Hematopoietic multipotent progenitor cell (in vitro differentiated cells): ENCODE data around the gene ZSWIM6. TPM values are rescaled to one million over a fixed set of nuclear protein-coding genes. Genes with fewer than 3 reads are reported as not detected.

Experiments
- DNase-seq, 3 donors: peaks; one replicate each; pipeline ENCODE4 v3.0.0-alpha.2; 2011 to 2015; ENCODE audit warnings: low read depth in 2 of 3, low spot score in 2 of 3
- total RNA-seq: library from RNA; depleted of rRNA; stranded (reverse); fragments of >200 nt; gene quantifications from one replicate; pipeline ENCODE4 v1.2.3, GENCODE V29; 2012

Gene ZSWIM6
- total RNA-seq, 1 donor, result 7.3 TPM

DNA sequence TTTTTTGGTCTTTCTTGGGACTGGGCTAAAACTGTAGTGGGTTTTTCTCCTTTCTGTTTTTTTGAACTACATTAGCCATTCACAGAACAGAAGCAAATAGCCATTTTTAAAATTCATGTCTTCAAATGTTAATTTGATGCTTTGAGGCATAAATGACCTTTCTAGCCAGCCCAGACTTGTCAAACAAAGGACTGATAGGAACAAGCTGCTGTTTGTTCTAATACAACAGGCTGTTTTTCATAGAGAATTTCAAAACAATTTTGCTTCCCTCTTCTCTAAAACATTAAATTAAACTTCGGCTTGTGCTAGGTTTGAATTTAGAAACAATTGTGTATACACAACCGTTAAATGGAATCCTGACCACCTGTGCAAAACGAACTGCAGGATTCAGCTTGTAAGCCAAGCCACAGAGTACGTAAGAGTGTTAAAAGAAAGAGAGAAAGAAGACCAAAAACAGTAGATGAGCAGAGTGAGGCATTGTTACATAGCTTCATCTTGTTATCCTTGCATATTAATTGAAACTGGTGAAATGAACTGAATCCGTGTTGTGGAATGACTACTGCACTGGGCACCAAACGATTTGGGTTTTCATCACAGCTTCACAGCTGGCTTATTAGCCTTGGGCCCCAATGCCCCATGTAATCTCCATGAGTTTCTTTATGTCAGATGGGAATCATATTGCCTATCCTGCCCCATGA is 100.0 kb downstream of the ZSWIM6 start:
- no peak for DNase-seq

DNA sequence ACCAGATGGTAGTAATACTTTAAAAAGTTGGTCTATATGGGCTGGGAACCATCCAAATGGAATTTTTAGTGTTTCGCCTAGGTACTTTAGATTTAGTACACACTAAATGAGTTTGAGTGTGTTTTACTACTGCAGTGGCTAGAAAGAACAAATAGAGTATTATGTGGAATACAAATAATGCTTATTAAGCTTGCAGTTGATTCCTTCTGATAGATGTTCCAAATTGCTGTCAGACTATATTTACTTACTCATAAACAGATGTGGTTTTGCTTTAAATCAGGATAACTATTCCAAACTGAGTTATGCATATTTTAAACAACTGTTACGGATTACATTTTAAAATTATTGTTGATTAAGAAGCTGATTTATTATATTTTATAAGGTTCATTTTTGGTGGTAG is 103.3 kb downstream of the ZSWIM6 start:
- no peak for DNase-seq

DNA sequence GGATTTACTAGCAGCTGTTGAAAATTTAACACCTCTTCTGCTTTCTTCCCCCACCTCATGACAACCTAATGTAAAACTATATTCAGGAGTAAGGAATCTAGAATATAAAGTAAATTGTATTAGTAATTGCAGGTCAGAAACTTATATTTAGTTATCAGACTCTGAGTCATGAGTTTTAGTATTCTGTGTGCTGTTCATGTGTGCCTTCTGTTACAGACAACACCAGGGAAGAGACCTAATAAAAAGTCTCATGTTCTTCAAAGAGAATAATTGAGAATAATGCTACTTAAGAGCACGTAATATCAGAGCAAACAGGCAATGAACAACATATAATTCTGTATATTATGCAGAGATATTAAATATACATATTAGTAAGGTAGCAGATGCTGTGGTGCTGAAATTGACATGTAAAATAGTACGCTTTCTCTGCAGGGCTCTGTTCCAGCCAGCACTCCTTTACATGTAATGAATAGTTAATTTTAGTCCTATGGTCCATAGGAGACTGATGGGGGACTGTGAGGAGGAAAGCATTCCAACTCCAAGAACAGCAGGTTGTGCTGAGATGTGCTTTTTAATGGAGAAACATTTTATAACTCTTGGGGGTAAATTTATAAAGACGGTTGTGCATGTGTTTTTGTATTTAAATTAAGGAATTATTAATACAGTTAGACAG is 106.4 kb downstream of the ZSWIM6 start:
- no peak for DNase-seq

DNA sequence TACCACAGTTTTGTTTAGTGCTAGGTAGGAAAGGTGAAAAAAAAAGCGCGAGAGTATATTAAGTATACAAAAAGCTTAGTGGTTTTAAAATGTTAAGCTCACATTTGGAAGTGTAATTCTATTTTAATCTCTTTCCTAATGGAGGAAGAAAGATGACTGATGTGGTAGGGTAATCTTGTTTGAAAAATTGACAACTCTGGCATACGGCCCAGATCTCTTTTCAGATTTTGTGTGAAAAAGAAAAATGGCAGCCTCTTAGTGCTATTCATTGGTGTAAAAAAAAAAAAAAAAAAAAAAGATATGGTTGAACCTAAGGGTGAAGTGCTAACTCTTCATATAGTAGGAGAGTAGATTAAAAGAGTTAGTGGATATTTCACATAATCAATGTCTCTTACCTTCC is 108.0 kb downstream of the ZSWIM6 start:
- no peak for DNase-seq

DNA sequence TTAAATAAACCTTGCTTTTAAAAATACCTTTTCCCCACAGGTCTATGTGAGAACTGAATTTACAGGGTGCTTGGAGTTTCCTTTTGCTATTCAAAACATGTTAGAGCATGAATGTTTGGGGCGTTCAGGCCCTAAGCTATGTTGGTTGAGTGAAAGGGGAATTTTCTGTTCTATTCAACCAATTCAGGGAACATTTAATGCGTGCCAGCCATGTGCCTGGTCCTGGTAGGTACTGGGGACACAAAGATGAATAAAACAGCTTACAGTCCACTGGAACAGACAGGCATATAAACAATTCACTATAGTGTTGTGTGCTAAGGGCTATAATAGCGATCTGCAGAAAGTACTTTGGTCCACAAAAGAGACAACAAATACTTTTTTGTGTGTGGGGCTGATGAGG is 108.5 kb downstream of the ZSWIM6 start:
- DNase-seq, result no peak

DNA sequence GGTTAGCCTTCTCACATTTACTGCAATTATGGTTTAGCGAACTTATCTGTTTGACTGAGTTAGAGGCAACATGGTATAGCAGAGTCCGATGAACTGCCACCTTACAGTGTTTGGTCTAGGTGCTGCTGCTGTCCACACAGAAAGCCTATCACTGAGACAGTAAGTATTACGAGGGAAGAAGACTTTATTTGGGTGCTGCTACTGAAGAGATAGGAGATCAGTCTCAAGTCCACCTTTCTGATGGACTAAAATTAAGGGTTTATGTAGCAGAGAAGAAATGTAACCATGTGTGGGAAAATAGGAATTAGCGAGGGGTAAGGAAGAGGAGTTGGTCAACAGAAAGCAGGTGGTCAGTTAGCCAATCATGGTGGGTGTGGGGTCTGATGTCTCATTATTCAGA is 109.7 kb downstream of the ZSWIM6 start:
- DNase-seq, result no peak

DNA sequence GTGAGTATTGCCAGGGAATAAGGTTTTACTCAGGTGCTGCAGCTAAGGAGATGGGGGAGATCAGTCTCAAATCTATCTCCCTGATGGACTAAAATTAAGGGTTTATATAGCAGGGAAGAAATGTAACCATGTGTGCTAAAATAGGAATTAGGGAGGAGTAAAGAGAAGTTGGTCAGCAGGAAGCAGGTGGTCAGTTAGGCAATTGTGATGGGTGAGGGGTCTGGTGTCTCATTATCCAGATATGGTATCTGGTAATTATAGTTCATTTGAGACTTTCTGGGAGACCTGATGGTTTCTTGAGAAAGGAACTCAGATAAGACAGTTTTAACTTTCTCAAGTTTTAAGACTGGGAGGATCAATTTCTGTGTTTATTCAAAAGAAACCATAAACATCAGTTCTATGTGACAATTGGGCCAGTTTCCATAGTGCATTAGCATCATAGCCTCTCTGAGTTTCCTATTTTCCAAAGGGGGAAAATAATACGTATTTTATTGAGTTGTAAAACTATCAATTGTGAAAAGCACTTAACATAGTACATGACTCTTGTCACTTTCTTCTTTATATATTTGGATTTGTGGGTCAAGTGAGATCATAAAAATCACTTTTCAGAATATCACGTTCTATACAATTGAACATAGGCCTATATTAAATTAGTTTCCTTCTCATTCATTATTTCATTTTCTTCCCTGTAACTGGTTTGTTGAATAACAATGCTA is 115.9 kb downstream of the ZSWIM6 start:
- no peak for DNase-seq

DNA sequence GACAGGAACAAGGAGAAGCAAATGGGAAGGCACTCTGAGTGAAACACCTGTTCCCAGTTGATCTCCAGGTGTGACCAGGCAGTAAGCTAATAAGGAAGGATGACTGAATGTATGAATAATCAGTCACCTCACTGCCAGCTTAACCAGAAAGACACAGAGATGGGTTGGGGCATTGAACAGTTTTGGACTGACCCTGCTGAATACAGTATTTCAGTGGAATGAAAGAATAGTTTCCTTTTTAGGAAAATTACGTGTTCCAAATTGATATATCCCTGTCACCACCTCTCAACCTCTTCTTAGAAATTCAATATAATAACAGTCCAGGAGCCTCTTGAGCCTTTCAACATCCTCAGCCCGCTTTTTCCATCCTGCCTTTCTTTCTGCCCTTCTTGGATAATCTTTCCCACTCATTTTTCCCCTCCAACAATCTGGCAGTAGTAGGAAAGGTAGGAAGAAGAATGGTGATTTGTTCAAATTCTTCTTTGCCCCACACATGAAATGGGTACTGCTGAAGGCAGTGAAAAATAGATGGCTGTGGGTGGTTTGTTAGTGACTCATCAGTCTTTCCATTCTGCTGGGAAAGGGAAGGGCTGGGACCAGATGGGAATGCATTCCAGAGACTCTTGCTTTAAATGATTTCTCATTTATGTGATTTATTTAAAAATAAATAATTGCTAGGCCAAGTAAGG is 117.9 kb downstream of the ZSWIM6 start:
- no peak for DNase-seq

DNA sequence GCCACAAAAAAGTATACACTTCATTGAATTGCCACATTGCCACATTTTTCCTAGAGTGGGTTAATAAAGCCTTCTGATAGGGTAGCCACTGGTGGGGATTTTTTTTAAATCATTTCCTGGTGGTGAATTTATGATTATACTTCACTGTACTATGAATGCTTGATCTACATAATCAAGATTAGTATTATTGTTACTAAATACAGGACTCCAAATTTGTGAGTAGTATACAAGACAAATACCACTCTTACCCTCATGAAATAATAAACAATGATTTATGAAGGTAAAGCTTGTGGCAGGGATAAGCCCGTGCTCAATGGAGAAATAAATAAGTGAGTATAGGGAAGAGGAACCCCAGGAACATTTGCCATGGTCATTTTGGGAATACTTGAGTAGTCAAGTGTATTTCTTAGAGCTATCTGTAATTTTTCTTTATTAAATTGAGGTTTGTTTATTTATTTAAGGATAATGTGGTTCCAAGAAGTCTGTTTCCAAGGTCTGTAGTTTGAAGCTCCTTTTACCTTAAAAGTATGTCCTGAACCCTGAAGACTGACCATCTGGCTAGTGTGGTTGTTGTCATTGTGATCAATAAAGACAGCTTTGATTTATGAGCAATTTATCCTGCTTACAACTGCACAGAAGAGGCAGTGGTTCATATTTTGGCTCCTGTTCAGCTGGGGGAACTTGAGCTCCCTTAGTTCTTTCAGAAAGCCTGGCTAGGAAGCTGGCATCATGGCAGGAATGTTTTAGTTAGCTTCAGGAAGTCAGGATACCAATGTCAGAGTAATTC is 118.6 kb downstream of the ZSWIM6 start:
- no peak for DNase-seq

DNA sequence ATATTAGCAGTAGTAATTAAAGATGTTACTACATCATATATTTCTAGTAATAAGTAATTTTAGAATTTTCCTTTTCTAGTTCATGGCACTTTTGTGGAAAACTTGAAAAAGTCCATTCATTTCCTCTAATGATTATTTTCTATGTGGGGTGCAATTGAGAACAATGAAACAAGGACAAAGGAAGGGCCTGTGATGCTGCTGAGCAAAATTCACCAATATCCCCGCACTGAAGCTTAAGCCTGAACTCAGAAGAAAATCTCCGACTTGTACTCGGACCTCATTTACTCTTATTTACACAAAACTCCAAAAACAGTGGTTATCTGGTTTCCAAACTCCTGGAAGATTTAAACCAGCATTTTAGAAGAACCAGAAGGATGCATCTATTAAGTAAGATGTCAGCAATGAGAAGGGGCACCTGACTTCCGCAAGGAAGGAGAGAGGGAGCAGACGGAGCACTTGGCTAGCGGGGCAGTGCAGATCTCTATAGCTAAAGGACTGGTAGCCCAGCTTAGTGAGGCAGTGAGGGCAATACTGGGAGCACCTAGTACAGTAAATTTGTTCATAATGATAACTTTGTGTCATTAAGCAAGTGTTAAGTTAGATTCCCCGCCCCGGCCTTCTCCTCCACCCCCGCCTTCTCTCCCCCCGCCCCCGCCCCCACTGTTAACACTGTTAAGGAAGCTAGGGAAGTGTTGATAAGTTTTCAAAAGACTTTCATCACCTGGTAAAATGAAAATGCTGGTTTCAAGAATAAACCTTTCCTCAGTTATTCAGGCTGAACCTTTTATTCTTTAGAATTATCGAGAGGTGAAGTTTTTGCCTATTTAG is 123.3 kb downstream of the ZSWIM6 start:
- DNase-seq, result no peak

DNA sequence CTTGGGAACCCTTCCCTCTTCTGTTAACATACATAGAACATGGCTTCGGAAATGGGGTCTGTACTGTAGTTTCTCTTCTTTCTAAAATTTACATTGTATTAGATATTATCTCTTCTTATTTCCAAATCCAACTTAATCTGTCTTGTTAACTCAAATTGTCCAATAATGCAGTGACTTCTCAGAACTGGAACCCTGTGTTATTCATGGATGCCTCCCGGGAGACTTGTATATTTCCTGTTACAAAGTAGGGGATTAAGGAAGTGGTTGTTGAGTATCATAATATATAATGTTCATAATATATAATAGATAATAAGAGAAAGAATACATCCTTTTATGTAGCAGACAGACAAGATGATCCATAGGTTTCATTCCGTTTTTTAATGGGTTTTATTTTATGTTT is 128.4 kb downstream of the ZSWIM6 start:
- no peak for DNase-seq

DNA sequence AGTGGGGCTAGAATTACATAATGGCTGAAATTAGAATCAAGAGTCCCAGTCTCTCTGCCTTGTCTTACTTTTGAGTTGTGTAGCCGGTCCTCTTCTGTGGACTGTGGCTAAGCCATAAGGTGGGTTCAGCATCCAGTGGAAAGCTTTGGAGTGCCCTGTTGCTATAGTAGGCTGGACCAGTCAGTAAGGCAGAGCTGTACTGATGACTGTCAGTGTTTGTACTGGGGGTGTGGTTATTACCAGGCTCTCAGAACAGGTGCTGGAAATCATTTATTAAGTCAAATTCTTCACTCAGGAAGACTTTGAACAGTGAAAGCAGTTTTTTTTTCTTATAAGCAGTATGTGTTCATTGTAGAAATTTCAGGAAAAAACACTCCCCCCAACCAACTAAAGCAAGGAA is 129.4 kb downstream of the ZSWIM6 start:
- no peak for DNase-seq

DNA sequence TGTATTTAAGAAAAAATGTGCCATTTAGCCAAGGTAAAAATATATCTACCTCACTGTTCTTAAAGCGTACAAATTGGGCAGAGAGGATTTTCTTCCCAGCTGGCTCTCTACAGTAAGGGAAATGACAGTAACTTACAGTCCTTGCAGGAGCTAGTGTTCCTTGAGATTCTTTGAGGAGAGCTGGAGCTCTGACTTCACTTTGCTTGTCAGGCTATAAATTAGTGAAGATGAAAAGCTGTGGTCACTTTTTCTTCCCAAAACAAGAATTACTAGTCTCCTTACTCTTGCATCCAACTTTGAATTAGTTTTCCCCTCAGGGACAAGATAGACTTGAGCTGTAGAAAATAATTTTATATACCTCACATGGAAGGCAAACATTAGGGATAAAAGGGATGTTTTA is 129.9 kb downstream of the ZSWIM6 start:
- no peak for DNase-seq

DNA sequence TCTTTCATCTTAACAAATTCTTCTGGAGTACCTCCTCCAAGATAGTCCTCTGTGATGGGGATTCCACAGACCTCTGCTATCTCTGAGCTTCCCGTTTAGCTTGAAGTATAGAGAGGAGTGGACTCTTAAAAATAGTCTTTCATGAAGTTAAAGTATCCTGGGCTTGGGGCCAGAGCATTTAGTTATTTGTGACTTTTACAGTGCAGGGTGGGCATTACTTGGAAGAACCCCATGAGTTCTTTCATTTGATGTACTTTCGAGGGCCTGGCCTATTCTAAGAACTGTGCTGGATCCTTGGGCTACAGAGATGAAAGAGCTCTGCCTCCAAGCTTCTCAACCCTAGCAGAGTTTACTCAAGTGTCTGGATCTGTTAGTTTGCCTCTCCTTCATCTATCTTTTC is 131.5 kb downstream of the ZSWIM6 start:
- DNase-seq, result no peak

DNA sequence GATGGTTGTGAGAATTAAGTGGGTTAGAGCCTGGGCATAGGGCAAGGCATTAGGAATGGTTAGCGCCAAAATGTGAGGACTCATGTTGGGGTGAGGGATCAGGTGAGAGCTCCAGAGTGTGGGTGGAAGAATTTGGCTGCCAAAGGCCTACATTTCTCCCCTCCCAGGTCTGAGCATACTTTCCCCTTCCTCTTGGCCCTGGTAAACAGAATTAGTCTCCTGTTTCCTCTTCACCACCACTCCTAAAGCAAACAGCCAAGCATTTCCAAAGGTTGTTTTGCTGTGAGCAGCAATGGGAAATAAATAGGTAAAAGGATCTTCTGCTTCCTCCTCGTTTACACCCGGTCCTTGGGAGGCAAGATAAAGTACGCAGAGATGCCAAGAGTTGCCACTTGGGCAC is 132.5 kb downstream of the ZSWIM6 start:
- no peak for DNase-seq

DNA sequence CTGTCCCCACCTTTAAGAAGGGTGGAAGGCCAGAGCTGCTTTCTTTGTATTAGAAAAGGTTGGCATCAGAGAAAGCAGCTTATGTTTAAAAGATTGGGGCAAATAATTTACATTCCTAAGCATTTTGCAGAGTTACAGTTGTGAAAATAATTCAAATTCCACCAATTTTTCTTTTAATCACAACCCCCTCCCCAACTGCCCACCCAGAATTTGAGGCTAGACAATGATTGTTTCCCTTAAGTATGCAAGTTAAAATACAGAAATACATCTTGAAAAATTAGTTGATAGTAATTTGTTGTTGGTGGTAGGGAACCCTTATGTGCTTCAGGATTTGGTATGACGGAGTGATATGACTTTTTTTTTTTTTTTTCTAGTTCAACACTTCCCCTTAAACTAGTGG is 133.0 kb downstream of the ZSWIM6 start:
- DNase-seq, result no peak

DNA sequence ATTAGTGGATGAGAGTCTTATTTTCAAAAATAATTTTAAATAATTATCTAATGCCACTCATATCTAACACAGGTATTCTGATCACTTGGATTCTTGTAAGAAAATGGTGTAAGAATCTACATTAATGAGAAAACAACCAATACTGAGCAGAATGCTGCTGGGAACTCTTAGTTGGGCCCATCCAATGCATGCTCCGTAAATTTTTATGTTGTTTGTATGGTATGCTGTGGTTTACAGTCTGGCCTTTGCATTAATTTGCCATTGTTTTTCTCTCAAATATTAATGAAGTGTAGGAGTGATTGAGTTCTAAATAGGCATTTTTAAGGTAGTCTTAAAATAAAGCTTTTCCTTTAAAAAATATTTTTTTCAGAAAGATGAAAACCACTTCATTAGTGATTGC is 133.4 kb downstream of the ZSWIM6 start:
- DNase-seq, result no peak

DNA sequence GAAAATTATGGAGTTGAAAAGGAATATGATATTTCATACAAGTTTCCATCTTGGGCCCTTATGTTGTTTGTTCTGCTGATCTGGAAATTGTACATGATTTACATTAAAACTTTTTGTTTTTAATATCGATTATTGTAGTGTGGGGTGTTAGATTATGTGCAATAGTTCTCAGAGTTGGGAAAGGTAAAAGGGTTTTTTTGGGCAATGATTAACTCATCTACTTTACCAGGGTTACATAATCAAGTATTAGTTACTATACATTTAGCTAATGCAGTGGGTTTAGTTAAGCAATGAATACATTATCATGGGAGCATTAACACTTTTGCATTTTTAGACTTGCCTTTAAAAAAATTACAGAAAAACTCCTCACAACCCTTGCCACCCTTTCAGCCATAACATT is 134.0 kb downstream of the ZSWIM6 start:
- DNase-seq, result no peak

DNA sequence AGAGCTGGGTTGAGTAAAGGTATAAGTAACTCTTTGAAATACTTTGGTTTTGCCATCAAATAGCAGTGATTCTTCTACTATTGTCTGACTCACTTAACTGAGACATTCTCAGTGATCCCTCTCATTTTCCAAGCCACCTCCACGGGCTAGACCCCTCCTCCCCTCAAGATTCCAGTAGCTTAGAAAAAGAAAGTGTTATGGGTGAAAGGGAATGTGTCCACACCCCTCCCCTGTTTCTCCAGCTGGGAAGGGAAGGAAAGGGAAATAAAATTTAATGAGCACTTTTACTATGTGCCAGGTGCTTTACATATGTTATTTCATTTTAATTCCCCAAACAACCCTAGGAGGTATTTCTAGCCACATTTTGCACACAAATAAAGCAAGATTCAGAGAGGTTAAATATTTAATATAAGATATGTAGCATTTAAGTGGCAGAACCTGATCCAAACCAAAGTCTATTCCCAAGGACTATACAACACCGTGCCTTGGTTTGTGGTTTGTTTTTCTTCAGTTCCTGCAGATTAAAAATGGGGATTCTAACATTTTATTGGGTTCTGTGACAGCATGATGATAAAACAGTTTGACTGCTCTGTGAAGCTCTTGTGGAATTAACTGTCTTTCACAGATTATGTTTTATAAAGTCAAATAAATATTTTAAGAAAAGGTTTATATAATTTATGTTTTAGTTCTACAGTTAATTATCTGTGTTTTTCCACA is 135.9 kb downstream of the ZSWIM6 start:
- no peak for DNase-seq
